GM20431 (cell line): Measurements from ENCODE around the gene ZNF724.
"Not testable (repeated sequence)": the region's sequence is repeated elsewhere in the genome, so short reads cannot be mapped to it uniquely, and the experiment has no call there.

Experiments used
- in situ Hi-C: fragments of 300-500 bp; cut with MseI, MboI; formaldehyde crosslinking; loops from one replicate; pipeline ENCODE4 v1.15.0; 2020; ENCODE audit warnings: low sequenced_read_pairs; ENCODE audit not compliant: unreplicated experiment

The ZNF724 gene

DNA sequence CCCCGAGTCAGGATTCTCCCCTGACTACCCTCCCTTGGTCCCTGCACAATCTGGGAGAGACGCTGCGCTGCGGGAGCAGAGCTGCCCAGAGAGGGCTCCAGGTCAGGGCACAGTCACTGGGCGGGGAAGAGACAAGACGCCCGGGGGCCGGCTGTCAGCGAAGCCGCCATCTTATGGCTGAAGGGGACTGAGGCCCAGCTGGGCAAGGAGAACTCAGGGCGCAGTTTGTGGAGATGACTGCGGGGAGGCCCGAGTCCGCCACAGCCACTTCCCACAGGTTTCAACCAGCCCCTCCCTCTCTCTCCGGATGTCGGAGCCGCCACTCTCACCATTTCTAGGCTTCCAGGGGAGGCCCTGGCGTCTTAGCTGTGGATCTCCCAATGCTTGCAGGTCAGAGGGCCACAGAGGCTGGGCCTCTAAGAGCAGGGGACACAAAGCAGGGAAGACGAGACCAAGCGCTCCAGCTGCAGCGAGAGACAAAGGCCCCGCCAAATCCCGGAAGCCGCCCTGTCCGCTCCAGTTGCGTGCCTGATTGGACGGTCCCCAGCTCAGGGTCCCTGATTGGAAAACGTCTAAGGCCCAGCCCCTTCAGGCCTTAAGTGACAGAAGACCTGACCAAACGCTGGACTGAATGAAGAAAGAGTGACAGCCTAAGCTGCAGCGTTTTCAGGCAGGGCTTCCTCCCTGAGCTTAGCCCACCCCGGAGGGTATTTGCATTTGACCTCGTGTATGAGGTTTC is at the start of gene ZNF724:
TSS of gene ZNF724 (minus strand) at position 484 of the 739 bp plus-strand sequence. CDS start at position 332, 152 bp downstream.
- in situ Hi-C loops, result no loop called here

DNA sequence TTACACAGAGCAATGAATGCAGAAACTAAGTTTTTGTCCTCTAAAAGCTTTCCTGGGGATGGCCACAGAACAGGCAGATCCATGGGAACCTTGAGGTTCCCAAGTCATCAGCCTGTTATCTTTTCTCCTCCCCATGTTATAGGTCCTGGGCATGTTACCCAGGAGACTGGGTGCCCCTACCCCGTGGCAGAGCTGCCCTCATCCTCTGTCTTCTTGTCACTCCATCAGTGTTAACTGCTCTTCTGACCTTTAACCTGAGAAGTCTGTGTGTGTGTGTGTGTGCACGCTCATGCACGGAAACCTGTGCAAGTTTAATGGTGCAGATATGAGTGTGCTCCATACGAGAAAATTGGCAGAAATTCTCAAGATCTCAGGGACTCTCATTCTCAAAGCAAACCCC is 43.9 kb upstream of the ZNF724 start:
- in situ Hi-C loops, result no loop called here

DNA sequence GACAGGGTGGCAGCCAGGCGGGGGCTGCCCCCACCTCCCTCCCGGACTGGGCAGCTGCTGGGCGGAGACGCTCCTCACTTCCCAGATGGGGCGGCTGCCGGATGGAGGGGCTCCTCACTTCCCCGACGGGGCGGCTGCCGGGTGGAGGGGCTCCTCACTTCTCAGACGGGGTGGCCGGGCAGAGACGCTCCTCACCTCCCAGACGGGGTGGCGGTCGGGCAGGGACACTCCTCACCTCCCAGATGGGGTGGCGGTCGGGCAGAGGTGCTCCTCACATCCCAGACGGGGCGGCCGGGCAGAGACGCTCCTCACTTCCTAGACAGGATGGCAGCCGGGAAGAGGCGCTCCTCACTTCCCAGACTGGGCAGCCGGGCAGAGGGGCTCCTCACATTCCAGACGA is 39.8 kb upstream of the ZNF724 start:
- in situ Hi-C loops, result not testable (repeated sequence)

DNA sequence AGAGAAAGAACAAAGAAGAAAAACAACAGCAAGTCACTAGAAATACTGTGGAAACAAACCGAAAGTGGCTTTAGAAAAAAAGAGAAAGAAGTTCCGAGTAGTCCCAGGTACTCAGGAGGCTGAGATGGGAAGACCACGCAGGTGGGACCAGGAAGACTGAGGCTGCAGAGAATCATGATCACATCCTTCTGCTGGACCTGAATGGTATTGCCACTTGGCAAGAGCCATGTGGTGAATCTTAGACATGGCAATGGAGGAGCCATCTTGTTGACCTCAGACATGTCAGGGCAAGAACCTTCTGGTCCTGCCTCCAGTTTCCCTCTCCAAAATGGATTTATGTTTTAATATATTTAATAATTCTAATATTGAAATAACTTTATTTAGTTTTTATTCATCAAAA is 37.4 kb upstream of the ZNF724 start:
- in situ Hi-C loops, result no loop called here

DNA sequence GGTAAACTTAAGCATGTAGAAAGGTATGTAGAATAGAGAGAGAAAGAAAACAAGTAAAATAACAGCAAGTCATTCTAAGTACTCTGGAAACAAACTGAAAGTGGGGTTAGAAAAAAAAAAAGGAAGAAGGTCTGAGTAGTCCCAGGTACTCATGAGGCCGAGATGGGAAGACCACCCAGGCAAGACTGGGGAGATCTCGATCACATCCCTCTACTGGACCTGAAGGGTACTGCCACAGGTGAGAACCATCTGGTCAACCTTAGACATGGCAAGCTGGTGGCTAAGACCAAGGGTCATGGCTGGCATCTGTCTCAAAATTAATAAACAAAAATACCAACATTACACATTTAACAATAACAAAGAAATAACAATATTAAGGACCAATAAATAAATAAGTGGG is 36.3 kb upstream of the ZNF724 start:
- in situ Hi-C loops, result no loop called here

DNA sequence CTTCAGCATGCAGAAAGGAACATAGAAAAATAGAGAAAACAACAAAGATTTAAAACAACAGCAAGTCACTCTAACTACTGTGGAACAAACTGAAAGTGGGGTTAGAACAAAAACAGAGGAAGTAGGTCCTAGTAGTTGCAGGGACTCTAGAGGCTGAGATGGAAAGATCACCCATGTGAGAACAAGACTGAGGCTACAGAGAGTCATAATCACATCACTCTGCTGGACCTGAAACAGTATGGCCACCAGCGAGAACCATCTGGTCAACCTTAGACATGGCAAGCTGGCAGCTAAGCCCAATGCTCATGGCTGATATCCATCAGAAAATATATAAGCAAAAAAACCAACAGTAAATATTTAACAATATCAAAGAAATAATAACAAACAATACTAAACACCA is 35.8 kb upstream of the ZNF724 start:
- in situ Hi-C loops, result no loop called here

DNA sequence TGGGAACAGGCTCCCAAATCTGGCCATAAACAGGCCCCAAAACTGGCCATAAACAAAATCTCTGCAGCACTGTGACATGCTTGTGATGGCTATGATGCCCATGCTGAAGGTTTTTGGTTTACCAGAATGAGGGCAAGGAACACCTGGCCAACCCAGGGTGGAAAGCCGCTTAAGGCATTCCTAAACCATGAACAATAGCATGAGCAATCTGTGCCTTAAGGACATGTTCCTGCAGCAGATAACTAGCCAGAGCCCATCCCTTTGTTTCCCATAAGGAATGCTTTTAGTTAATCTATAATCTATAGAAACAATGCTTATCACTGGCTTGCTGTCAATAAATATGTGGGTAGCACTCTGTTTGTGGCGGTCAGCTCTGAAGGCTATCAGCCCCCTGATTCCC is 35.1 kb upstream of the ZNF724 start:
- in situ Hi-C loops, result not testable (repeated sequence)

DNA sequence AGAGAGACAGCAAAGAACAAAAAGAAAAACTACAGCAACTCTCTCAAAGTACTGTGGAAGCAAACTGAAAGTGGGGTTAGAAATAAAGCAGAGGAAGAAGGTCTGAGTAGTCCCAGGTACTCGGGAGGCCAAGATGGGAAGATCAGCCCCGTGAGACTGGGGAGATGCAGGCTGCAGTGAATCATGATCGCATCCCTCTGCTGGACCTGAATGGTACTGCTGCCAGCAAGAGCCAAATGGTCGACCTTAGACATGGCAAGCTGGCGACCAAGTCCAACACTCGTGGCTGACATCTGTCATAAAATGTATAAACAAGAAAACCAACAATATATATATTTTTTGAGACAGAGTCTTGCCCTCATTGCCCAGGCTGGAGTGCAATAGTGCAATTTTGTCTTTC is 33.7 kb upstream of the ZNF724 start:
- in situ Hi-C loops, result no loop called here

DNA sequence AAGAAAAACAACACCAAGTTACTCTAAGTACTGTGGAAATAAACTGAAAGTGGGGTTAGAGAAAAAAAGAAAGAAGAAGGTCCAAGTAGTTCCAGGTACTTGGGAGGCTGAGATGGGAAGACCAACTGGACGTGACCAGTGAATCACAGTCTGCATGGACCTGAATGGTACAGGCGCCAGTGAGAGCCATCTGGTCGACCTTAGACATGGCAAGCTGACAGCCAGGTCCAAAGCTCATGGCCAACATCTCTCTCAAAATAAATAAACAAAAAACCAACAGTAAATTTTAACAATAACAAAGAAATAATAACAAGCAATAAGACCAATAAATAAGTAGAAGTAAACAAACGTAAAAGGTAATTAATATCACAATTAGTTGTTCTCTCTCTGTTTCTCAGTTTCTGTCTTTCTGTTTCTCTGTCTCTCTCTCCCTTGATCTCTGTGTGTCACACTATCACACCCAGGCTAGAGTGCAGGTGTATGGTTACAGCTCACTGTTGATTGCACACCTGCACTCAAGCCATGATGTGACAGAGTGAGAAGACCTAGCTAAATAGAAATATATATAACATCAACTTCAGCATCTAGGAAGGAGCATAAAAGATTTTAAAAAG is 31.6 kb upstream of the ZNF724 start:
- in situ Hi-C loops, result no loop called here

DNA sequence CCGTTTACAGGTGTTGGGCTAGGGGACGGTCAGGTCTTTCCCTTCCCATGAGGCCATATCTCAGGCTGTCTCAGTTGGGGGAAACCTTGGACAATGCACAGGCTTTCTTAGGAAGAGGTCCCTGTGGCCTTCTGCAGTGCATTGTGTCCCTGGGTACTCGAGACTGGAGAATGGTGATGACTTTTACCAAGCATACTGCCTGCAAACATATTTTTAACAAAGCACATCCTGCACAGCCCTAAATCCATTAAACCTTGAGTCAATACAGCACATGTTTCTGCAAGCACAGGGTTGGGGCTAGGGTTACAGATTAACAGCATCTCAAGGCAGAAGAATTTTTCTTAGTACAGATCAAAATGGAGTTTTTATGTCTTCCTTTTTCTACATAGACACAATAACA is 27.9 kb upstream of the ZNF724 start:
- in situ Hi-C loops, result not testable (repeated sequence)

DNA sequence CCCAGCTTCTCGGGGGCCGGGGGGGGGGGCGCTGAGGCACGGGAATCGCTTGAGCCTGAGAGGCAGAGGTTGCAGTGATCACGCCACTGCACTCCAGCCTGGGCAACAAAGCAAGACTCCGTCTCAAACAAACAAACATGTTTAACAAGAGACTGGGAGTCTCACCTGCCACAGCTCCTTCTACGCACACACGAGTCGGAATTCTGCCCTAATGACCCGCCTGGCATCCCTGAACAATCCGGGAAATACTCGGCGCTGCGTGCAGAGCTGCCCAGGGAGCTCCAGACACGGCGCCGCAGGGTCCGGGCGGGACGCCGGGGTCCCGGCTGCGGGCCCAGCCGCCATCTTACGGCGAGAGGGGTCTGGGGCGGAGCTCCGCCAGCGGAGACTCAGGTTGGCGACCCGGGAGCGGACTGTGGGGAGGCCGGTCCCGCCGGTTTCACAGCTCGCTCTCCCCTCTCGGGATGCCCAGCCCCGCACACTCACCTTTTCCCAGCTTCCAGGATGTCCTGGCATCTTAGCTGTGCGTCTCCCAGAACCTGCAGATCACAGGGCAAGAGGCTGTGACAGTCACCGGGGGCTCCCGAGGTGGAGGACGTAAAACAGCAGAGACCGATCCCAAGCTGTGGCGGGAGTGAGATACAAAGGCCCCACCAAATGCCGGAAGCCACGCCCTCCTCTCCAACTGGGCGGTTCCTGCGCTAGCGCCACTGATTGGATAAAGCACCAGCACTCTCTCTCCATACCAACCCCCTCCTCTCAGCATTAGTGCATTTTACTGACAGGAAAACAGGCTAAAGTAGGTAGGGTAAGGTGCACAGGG is 23.6 kb upstream of the ZNF724 start:
- in situ Hi-C loops, result no loop called here

DNA sequence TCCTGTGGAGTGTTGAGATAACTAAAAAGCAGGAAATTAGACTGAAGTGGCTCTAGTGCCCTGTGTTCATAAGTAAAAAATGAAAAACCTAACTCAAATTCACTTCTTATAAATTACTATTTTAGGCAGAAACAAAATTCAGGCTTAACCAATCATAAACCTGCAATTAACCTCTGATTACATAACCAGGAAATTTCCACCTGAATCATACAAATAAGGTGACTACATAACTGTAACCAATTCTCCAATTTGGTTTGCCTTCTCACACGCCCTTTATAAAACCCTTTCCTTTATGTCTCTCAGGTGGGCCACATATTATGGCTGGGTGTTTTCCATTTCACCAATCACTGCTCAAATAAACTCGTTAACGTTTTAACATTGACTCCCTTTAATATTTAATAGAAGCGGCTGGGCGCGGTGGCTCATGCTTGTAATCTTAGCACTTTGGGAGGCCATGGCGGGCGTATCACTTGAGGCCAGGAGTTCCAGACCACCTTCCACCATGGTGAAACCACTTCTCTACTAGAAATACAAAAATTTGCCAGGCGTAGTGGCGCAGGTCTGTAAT is 22.9 kb upstream of the ZNF724 start:
- in situ Hi-C loops, result no loop called here

DNA sequence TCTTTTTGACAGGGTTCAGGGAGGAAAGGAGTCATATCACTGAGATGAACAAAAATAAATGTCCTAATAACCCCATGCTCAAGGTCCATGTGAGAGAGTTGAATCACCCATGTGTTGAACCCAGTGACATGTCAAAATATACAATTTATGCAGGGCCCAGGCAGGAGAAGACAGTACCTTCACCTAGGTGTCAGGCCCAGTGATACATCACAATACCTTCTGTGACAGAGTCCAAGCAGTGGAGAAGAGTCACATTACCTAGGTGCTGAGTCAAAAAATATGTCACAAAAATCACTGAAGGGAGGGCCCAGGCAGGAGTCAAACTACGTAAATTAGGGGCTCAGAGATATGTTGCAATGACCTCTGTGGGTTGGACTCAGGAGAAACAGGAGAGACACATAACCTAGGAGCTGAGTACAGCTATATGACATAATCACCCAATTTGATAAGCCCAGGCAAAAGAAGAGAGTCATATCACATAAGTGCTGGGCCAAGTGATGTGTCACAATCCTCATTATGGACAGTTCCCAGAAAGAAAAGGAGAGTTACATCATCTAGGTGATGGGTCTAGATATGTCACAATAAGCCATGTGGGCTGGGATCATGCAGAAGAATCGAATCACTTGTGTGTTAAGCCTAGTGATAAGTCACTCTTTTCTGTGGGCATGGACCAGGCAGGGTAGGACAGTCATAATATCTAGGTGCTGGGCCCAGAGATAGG is 13.8 kb upstream of the ZNF724 start:
- in situ Hi-C loops, result no loop called here

DNA sequence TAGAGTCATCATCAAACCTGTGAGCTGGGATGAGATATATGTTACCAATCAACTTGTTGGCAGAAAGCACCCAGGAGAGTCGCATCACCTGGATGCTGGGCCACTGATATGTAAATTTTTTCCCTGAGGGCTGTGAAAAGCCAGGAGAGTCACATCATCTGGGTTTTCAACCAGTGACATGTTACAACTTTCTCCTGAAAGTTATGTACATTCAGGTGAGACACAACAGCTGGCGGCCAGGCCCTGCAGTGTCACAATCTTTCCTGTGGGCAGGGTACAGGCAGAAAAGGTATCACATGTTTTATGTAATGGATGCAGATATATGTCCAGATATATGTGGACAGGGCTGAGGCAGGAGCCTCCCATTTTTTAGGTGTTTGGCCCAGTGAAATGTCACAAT is 13.2 kb upstream of the ZNF724 start:
- in situ Hi-C loops, result no loop called here

DNA sequence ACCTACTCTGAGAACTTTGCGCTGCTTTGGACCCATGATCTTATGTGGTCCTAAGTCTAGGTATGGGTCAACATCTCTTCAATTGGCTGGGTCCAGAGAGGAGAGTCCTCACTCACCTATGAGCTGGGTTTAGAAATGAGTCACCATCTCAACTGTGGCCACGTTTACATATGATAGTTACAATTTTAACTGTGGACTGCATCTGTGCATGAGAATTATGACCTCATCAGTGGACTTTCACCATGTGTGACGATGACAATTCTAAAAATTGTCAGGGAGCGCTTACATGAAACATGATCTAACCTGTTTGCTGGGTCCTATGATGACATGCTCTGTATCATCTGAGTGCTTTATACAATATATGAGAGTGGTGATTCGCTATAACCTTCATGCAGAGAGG is 12.7 kb upstream of the ZNF724 start:
- in situ Hi-C loops, result no loop called here

DNA sequence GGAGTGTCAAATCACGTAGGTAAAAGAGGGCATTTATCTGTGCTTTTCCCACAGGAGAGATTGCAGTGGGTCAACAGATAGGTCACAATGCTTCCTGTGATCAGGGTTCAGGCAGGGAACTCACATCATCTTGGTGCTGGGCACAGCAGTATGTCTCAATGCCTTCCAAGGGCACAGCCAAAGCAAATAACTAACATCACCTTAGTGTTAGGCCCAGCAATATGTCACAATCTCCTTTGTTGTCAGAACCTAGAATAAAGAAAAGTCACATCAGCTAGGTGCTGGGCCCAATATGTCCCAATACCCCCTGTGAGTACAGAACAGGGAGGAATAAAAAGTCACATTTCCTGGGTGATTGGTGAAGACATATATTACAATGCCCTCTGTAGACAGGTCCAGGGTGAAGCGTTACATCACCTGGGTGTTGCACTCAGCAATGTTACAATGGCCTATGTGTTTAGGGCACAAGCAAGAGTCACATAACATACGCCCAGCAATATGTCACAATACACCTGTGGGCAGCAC is 11.4 kb upstream of the ZNF724 start:
- in situ Hi-C loops, result no loop called here

DNA sequence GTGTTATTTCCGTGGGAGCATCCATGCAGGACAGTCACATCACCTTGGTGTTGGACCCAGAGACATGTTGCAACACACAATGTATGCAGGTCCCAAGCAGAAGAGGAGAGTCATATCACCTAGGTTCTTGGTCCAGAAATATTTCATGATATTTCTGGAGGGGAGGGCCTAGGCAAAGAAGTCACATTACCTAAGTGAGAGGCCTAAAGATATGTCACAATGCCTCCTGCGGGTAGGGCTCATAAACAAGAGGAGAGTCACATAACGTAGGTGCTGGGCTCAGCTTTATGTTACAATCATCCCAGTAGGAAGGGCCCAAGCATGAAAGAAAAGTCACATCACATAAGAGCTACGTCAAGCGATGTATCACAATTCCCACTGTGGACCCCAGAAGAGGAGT is 10.8 kb upstream of the ZNF724 start:
- in situ Hi-C loops, result no loop called here

DNA sequence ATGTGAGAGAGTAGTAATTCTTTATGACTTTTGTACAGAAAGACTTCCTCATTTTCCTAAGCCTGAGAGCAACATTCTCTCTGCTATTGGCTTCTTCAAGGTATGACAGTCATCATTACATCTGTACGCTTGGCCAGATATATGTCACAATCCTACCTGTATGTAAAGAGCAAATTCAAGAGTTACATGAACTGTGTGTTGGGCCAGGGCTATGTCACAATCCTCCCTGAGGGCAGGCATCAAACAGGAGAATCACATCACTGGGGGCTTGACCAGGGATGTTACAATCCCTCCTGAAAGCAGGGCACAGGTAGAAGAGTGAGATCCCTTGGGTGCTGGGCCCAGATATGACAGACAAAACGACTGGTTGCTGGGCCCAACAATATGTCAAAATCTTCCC is 9.8 kb upstream of the ZNF724 start:
- in situ Hi-C loops, result no loop called here

DNA sequence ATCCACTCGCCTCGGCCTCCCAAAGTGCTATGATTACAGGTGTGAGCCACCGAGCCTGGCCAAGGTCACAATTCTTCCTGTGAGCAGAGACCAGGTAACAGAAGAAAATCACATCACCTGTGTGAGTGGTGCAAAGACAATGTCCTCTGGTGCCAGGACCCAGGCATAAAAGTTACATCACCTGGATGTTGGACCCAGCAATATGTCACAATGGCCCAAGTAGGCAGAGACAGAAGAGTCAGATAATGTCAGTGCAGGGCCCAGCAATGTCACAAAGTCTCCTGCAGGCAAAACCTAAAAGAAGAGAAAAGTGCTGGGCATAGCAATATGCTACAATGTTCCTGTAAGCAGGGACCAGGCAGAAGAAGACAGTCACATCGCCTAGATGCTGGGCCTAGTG is 5.5 kb upstream of the ZNF724 start:
- in situ Hi-C loops, result no loop called here
